Stimulated activated CD8-positive, alpha-beta memory T cell treated with anti-CD3 and anti-CD28 coated beads, Interleukin-15, amount 100 ng/mL, for 4 hours (primary cell): Measurements from ENCODE around the gene CBFB.

Experiments used
- DNase-seq, 2 donors: peaks; one replicate each; pipeline ENCODE4 v3.0.0-alpha.2; 2020; ENCODE audit warnings: low read depth in 2 of 2

The CBFB gene

DNA sequence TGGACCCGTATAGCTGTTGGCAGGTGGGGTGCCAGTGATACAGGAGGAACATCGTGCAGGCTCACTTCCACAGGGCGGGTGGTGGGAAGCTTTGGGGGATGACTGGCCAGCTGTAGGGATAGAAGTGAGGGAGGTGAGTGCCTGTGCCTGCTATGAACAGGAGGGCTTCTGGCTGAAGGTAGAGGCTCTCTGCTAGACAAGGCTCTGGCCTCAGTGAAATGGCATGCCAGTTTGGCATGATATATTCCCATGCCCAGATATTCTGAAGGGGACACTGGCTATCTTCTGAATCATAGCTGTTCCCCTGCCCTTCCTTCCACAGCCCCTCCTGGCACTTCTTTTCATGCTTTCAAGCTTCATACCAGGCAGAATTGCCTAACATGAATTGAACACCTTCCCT, 99.9 kb downstream of the CBFB start:
- DNase-seq = no peak

DNA sequence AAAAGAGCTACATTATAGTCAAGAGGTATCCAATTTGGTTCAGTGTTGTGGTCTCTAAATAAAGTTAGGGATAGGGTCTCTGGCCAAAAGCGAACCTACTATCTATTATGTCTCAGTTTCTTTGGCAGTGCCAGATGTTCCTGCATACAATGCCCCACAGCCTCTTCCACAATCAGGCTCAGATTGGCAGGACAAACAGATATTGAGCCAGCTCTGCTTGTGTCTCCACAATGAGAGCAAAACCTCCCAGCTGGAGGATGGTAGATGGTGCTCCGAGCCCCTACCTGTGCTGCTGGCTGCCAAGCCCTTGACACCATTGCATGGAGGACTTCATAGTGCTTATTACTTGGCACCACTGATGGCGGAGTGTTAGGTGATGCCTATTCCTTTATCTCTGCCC, 100.5 kb downstream of the CBFB start:
- DNase-seq = no peak

DNA sequence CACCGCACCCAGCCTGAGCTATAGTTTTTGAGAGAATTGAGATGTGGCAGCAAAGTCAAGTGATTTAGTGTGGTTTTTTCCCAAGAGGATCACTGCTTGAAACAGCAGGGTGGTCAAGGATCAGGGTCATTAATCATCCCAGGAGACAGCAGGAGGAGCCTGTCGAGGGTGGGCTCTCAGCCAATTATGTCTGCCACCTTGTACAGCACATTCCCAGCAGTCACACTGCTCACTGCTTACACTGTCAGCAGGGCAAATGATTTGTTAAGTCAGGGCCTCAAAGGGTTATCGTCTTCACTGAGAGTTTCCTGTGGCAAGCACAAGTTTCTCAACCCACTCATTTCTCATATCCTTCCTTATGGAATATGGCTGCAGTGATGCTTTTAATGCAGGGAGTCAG, 108.7 kb downstream of the CBFB start:
- DNase-seq = no peak

DNA sequence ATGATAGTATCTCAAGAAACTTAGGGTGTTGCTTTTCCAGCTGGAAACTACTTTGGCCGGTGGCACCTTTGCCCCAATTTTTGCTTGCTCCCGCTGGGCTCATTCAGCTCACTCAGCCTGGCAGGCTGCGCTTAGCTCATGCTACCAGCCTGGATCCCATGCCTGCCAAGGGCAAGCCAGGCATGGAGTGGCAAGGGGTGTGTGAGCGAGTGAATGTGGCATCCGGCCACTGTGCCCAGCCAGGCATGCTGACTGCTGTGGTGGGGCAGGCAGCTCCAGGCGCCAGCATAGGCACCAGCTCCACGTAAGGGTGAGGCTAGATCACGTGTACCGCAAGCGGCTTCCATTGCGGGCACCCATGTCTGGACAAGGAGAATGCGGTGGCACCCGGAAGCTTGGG, 112.4 kb downstream of the CBFB start:
- no peak for DNase-seq

DNA sequence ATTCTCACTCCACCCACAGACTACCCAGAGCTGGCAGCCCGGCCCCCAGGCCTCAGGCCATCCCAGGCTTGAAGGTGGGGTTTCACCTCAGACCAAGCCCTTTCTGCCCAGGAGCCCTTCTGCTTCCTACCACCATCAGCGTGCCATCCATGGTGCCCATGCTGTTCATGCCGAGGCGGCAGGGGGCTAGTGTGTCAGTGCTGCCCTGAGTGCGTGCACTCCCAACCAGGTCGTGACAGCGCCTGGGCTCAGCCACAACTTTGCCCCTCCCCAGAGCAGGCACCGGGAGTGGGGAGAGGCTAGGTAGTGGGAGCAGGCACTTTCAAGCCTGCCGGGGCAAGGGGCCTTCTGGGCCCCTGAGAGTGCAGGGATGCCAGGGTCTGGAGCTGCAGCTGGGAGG, 113.4 kb downstream of the CBFB start:
- DNase-seq = no peak

DNA sequence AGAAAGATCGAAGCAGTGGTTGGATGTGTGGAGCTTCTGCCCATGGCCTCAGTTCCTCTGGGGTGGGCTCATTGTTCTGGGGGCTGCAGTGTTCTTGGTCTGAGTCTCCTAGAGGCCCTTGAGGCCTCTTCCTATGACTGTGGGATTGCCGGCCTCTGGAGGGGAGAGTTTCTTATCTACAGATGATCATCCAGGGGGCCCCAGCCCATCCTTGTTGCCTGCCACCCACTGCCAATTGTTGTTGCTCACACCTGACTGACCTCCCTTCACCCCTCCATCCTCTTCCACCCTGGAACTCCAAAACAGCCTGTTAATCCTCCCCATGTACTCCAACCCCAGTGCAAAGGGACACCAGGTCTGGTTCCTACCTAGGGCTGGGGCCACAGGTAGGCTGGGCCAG, 116.0 kb downstream of the CBFB start:
- DNase-seq = no peak

DNA sequence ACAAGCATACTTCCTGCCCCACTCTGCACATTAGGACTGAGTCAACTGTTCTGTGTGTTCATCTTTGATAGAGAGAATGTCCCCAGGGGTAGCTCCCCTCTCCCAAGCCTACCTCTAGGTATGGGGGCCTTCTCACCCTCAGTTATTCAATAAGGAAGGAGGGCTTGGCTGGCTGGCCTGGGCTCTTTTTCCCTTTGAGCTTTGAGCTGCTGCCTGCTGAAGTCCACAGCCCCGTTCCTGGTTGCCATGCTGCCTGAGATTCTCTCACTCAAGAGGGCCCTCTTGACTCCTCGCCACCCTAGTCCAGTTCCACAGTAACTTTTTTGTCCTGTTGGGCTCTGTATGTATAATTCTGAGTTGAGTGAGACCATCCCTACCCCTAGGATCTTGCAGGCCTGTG, 116.8 kb downstream of the CBFB start:
- DNase-seq = no peak

DNA sequence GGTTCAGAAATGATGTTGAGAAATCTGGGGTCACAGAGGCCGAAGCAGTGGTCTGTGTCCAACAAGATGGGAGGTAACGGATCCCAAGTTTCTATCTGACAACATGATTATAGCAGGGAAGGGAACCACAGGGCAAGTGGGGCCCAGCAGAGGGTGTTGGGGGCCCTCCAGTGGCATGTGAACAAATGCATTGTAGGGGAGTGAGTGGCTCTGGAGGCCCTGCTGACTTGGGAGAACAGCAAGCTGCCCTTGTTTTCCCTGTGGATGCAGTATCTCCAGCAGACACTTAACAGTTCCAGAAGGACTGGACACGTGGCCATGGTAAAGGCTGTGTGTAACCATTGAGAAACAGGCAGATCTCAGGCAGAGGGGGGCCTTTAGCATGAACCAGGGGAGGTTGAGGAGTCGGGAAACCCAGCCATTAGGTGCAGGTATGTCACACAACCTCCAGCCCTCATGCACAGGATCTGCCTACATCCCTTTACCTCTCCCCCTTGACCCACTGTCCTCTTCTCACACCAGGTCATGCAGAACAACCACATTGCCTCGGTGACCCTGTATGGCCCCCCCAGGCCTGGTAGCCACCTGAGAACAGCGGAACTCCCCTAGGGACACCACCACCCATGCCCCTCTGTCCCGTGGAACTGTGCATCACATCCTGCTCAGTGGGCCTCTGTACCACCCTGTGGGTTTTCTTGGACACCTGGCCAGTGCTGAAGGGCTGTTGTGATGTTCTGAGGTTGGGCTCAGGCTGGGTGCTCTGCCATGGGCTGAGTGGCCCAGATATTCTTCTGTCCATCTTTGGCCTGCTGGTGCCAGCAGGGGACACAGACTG, 117.8 kb downstream of the CBFB start:
- DNase-seq = no peak

DNA sequence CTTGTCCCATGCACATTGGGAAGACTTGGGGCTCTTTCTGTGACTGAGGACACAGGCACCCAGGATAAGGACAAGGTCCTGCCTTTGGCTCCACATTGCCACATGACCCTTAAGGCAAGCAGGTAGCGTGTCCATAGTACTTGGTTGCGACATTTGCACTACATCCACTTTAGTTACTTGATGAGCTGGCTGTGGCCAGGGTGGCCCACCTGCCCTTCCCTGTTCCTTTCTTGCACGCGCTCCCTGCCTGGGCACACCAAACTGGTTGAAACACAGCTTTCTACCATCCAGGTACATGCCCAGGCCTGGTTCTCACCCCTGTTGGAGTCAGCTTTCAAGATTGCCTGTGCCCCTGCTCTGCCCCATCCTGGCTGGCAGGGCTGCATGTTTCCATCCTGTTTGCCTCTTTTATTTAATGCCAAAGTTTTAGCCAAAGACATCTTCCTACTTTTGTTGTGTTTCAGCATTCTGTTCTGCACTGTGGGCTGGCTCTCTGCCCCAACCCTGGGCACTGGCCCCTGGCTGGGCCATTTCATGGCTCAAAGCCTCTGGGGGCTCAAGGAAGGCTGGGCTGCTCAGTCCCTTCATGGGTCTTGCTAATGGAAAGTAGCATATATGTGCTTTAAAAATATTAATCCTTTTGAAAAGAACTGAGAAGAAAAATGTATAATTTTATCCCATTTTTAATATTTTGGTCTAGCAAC, 118.6 kb downstream of the CBFB start:
- DNase-seq = no peak

DNA sequence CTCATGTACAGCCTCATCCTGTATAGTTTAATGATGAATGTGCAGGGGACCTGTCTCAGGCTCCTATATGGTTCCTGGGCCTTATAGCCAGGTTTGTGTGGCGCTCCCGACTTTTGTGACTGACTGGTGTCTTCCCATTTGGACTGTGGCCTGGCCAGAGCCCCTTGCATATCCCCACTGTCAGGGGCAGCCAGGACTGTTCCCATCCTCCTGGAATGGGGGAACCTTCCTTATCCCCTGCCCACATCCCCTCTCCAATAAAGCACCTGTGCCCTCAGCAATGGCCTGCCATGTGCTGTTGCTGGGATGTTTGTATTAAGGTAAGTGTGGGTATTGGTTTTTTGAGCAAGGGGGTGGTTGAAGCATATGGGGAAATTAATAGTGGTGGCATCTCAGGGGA, 119.3 kb downstream of the CBFB start:
- DNase-seq = no peak

DNA sequence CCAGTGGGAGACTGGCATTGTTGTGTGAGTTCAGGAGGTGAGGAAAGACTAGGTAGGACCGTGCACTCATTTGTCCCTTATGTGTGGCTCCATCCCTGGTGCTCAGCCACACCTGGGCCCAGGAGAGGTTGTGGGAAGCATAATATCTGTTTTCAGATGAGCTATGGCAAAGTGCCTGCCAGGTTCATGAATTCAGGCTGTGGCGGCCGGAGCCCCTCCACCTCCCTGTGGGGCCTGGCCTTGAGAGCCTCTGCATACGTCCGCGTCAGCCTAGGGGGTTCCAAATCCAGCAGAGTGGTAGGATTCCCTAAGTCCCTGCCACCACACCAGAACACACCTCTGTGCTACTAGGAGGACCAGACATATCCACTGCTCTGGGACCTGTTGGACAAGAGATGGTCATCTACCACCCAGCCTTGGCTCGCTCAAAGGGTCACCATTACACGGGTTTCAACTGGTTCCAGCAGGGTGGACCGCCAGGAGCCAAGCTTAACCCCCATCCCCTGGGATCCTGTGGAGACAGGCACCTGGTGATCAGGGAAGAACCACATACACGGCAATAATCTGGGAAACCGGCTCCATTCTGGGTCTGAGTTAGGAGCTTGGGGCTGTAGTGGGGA, 119.8 kb downstream of the CBFB start:
- DNase-seq = no peak

DNA sequence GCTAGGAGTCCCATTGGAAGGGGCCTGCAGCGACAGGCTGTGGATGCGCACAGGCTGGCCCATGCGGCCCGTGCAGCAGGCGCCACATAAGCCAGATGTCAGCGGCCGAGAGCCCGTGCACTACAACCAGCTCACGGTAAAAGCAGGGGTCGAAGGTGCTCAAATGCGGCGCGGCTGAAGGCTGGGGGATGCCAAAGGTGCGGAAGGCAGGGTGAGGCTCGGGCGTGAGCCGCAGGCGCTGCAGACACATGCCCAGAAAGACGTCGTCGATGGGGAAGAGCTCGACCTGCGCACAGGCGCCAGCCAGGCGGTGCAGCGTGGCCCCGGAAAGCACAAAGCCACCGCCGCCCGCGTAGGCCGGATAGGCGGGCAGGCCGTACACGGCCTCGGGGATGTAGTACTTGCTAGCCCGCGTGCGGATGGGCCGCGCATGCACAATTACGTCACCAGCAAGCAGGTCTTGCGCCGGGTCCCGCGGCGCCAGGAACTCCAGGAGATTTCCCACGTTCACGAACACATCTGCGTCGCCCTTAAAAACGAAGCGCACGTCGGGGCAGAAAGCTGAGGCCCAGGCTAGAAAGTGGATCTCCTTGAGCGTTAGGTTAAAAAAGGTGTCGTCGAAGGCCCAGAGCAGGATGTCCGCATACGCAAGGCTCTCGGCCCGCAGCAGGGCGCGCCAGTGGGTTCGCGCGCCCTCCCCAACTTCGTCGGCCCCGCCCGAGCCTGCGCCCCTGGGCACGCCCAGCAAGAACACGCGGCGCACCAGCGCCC, 120.5 kb downstream of the CBFB start:
- no peak for DNase-seq

DNA sequence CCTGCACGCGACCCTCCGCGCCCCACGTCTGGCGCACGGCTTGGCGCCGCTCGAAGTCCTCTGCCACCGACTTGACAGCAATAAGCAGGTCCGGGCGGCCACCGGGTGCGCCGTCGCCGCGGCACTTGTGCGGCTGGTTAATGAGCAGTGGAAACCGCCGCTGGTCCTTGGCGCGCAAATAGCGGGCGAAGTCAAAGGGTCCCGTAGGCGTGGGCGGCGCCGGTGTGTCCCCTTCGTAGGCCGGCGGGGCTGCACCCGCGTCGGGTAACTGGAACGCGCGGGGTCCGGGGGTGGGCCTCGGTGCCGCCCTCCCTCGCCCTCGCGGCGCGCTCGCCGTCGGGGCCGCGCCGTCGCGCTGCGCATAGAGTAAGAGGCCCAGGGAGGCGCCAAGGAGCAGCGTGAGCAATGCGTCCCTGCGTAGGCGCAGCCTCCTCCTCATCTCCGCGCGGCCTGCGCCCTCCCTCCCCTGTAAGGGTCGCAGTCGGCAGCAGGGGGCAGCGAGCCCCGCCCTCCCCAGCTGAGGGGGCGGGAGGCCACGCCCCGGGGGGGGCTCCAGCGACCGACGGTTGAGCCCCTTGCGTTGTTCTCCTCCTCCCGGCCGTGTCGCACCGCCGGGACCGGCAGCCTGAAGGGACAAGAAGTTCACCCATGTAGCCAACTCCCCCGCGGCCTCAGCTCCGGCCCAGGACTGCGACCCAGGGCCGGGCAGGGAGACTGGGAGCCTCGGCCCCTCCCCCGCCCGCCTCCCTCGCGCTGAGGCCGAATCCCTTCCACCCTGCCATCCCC, 121.3 kb downstream of the CBFB start:
- DNase-seq = peak; percentile 44 to 47
